ENCODE results near the gene TRAF2. TPM values are rescaled to one million over a fixed set of nuclear protein-coding genes. Genes with fewer than 3 reads are reported as not detected.

The TRAF2 gene
- total and polyA plus RNA-seq, 9 of the 15 experiments (the other 6 are each of a cell fraction or from before 2014, with no cell fraction given) = 0.24 to 45.2 (median 18.0) TPM

GRCh38 chr9:136842380-136842948 lies 43.9 kb upstream of the TRAF2 start, which contains the start of gene AJM1 (continued):
- TF ChIP-seq ZBTB9 (CRISPR knock-in tag; IDR thresholded peaks at IDR 0.05) (peak; percentile 40; the same call in 1 of the 2 replicates), MTA3 (IDR thresholded peaks at IDR 0.05; ENCODE audit: borderline replicate concordance) (peak; percentile 68; the same call in 1 of the 2 replicates), TGIF2 (CRISPR knock-in tag; IDR thresholded peaks at IDR 0.05) (0 out of 2 replicates have a peak, but pooled peaks have one; percentile 28), HDAC1 (IDR thresholded peaks at IDR 0.05) (peak in 1 of 2 experiments; percentile 28; a peak in 1 of 4 replicates), DNMT1 (IDR thresholded peaks at IDR 0.05) (0 out of 2 replicates have a peak, but pooled peaks have one; percentile 33), SMAD4 (CRISPR knock-in tag; conservative IDR thresholded peaks at IDR 0.05) (0 out of 2 replicates have a peak, but pooled peaks have one; percentile 38), ZBED1 (IDR thresholded peaks at IDR 0.05) (0 out of 2 replicates have a peak, but pooled peaks have one; percentile 37), ZNF263 (CRISPR knock-in tag; IDR thresholded peaks at IDR 0.05; ENCODE audit: borderline replicate concordance) (0 out of 2 replicates have a peak, but pooled peaks have one; percentile 31), POLR2G (IDR thresholded peaks at IDR 0.05; ENCODE audit: low read depth, low read length) (peak; percentile 76), POLR2A (conservative IDR thresholded peaks at IDR 0.05) (peak; percentile 75), BHLHE40 (IDR thresholded peaks at IDR 0.05; ENCODE audit: low read length) (peak; percentile 77), SP1 (CRISPR knock-in tag; IDR thresholded peaks at IDR 0.05) (peak; percentile 49; the same call in 1 of the 2 replicates), KLF16 (IDR thresholded peaks at IDR 0.05) (peak; percentile 62; the same call in 1 of the 2 replicates), POLR2B (IDR thresholded peaks at IDR 0.05; ENCODE audit: low read depth, partially characterized antibody) (peak; percentile 67), MAZ (CRISPR knock-in tag; conservative IDR thresholded peaks at IDR 0.05 in 1 of 2, IDR thresholded peaks at IDR 0.05 in 1 of 2) (peak; percentile 81 to 83), SMC3 (conservative IDR thresholded peaks at IDR 0.05; ENCODE audit: insufficient read depth, low read depth, low read length) (0 out of 2 replicates have a peak, but pooled peaks have one; percentile 7), ZFX (CRISPR knock-in tag; IDR thresholded peaks at IDR 0.05) (peak; percentile 50), CTBP1 (IDR thresholded peaks at IDR 0.05; ENCODE audit: borderline replicate concordance) (peak; percentile 70)
- TF ChIP-seq, protein P1, sequence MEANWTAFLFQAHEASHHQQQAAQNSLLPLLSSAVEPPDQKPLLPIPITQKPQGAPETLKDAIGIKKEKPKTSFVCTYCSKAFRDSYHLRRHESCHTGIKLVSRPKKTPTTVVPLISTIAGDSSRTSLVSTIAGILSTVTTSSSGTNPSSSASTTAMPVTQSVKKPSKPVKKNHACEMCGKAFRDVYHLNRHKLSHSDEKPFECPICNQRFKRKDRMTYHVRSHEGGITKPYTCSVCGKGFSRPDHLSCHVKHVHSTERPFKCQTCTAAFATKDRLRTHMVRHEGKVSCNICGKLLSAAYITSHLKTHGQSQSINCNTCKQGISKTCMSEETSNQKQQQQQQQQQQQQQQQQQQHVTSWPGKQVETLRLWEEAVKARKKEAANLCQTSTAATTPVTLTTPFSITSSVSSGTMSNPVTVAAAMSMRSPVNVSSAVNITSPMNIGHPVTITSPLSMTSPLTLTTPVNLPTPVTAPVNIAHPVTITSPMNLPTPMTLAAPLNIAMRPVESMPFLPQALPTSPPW (CRISPR knock-in tag; IDR thresholded peaks at IDR 0.05) = peak; percentile 45
- TF ChIP-seq, protein P2, sequence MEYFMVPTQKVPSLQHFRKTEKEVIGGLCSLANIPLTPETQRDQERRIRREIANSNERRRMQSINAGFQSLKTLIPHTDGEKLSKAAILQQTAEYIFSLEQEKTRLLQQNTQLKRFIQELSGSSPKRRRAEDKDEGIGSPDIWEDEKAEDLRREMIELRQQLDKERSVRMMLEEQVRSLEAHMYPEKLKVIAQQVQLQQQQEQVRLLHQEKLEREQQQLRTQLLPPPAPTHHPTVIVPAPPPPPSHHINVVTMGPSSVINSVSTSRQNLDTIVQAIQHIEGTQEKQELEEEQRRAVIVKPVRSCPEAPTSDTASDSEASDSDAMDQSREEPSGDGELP (CRISPR knock-in tag; IDR thresholded peaks at IDR 0.05; ENCODE audit: borderline replicate concordance) = peak; percentile 82
- TF ChIP-seq, protein P3, sequence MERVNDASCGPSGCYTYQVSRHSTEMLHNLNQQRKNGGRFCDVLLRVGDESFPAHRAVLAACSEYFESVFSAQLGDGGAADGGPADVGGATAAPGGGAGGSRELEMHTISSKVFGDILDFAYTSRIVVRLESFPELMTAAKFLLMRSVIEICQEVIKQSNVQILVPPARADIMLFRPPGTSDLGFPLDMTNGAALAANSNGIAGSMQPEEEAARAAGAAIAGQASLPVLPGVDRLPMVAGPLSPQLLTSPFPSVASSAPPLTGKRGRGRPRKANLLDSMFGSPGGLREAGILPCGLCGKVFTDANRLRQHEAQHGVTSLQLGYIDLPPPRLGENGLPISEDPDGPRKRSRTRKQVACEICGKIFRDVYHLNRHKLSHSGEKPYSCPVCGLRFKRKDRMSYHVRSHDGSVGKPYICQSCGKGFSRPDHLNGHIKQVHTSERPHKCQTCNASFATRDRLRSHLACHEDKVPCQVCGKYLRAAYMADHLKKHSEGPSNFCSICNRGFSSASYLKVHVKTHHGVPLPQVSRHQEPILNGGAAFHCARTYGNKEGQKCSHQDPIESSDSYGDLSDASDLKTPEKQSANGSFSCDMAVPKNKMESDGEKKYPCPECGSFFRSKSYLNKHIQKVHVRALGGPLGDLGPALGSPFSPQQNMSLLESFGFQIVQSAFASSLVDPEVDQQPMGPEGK (CRISPR knock-in tag; IDR thresholded peaks at IDR 0.05; ENCODE audit: borderline replicate concordance) = 0 out of 2 replicates have a peak, but pooled peaks have one; percentile 30
